Femur (tissue), 1 donor: ENCODE measurements around the gene FNDC4.
"Not testable (repeated sequence)": the region's sequence is repeated elsewhere in the genome, so short reads cannot be mapped to it uniquely, and the experiment has no call there.

ENCODE experiments used
- DNase-seq: peaks from one replicate; pipeline ENCODE4 v3.0.0-alpha.2; 2017

FNDC4 gene, protein sequence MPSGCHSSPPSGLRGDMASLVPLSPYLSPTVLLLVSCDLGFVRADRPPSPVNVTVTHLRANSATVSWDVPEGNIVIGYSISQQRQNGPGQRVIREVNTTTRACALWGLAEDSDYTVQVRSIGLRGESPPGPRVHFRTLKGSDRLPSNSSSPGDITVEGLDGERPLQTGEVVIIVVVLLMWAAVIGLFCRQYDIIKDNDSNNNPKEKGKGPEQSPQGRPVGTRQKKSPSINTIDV

DNA sequence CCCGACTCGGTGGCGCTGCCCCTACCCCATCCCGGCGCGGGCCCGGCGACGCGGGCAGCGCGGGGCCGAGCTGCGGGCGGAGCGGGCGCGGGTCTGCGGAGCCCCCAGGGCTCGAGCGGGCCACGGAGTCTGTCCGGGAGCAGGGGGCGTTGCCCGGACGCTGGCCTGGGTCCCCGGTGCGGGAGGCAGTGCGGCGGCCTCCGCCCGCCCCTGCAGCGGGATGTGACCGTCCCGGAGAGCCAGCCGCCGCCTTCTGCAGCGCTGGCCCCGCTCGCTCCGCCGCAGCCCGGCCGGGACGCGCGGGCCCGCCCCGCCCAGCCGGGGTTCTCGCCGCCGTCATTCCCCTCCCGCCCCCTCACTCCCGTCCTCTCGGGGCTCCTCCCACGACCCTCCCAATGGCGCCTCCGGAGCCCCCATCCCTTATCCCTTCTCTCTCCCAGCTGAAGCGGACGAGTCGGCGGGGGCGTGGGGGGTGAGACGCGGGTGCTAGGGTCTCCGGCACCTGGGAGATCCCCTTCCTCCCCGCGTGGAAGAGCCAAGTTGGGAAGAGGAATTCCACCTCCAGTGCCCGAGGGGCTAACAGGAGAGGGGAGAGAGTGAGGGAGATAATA is at the start of gene FNDC4:
FNDC4 (minus strand) TSS at position 257 of the 611 bp plus-strand sequence. CDS start 521 bp downstream, outside the sequence.
- DNase-seq = peak; percentile 62

DNA sequence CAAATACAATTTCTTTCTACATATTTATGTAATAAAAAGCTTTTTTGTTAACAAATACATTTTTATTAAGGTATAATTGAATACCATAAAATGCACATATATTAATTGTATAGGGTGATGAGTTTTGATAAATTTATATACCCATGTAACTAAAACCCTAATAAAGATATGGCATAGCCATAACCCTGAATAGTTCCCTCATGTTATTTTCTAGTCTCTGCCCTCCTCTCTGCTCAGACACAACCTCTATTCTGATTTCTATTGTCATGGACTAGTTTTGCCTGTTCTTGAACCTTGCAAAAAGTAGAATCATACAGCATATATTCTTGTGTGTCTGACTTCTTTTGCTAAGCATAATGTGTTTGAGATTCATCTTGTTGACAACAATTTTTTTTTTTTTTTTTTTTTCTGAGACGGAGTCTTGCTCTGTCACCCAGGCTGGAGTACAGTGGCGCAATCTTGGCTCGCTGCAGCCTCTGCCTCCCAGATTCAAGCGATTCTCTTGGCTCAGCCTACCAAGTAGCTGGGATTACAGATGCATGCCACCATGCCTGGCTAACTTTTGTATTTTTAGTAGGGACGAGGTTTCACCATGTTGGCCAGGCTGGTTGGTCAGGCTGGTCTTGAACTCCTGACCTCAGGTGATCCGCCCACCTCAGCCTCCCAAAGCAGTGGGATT is 49.3 kb upstream of the FNDC4 start:
- no peak for DNase-seq

DNA sequence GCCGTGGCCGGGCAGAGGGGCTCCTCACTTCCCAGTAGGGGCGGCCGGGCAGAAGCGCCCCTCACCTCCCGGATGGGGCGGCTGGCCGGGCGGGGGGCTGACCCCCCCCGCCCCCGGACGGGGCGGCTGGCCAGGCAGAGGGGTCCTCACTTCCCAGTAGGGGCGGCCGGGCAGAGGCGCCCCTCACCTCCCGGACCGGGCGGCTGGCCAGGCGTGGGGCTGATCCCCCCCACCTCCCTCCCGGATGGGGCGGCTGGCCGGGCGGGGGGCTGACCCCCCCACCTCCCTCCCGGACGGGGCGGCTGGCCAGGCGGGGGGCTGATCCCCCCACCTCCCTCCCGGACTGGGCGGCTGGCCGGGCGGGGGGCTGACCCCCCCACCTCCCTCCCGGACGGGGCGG is 44.6 kb upstream of the FNDC4 start:
- not testable (repeated sequence) for DNase-seq

DNA sequence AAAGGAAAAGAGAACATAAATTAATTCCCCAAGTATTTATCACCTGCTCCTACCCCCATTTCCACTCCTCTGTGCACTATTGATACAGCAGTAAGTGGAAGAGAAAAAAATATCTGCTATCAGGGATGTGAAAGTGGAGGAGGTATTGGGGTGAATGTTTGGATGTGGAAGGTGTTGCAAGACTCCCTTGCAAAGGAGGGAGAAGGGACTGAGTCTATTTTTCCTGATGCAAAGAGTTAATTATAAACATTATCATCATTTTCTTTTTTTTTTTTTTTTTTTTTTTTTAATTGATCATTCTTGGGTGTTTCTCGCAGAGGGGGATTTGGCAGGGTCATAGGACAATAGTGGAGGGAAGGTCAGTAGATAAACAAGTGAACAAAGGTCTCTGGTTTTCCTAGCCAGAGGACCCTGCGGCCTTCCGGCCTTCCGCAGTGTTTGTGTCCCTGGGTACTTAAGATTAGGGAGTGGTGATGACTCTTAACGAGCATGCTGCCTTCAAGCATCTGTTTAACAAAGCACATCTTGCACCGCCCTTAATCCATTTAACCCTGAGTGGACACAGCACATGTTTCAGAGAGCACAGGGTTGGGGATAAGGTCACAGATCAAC is 43.9 kb upstream of the FNDC4 start:
- not testable (repeated sequence) for DNase-seq

DNA sequence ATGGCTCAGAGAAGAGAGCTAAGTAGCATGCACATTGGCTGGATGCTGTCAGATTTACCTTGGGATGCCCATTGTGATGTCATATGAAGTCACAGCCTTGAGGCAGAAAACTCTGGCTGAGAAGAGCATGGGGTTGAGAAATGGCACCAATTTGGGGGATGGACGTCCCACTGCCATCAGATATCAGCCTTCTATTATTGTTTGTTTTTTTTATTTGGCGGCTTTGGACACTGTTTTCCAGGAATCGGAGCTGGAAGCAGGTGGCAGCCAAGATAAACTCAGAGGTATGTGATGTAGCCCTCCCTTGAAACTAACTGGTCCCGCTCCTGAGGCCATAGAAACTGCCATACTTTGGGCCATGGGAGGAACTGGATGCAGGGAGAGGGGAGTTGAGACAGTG is 42.3 kb upstream of the FNDC4 start:
- no peak for DNase-seq

DNA sequence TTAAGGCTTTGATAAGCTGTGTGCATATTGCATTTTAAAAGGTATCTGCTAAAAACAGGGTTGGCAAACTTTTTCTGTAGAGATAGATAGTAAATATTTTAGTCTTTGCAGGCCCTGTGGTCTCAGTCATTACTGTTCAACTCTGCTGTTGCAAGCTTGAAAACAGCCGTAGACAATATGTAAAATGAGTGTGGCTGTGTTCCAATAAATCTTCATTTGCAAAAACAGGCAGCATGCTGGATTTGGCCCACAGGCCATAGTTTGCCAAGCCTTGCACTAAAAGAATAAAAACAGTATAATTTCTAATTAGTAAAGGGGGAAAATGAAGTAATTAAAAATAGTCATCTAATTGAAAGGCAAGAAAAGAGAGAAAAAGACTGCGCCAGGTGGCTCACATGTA is 37.0 kb upstream of the FNDC4 start:
- DNase-seq = no peak

DNA sequence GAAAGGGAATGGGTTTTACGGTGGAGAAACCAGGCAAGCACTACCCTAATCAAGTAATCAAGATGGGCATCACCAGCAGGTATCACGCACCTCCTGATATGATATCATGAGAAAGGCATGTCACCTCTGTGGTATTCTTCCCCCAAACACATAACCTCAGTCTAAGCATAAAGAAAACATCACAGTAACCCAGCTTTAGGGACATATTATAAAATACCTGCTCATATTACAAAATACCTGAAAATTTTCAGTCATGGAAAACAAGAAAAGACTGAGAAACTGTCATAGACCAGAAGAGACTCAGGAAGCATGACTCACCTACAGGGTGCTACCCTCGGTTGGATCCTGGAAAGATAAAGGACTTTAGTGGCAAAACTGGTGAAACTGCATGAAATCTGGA is 32.2 kb upstream of the FNDC4 start:
- no peak for DNase-seq

DNA sequence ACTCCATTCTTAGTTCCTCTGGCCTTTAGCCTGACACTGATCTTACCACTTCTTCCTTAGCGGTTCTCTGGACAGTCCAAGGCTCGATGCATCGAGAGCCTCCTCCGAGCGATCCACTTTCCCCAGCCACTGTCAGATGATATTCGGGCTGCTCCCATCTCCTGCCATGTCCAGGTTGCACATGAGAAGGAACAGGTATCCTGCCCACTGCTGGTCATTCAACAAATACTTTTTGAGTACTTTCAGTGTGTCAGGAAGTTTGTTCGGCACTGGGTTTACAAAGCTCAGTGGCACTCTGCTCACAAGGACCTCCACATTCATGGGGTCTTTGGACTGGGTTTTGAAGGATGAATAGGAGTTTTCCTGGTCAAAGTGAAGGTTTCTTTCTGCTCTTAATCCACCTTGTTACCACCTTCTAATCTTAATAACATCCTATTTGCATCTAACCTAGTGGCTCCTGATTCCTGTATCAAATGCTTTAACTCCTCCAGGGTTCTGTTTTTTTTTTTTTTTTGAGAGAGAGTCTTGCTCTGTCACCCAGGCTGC is 27.5 kb upstream of the FNDC4 start:
- DNase-seq = no peak

DNA sequence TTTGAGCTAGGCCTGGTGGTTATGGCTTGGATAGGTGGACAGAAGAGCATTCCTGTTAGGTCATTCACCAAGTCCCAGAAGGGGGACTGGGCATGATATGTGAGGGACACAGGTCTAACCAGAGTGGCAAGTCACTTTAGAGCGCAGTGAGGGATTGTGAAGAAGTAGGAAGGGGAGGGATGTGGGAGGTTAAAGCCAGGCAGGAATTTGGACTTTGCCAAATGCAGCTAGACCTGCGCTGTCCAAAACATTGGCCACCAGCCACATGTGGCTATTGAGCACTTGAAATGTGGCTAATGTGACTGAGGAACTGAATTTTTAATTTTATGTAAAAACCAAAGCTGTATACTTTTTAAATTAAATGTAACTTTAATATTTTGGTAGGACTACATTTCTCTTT is 25.3 kb upstream of the FNDC4 start:
- DNase-seq = no peak

DNA sequence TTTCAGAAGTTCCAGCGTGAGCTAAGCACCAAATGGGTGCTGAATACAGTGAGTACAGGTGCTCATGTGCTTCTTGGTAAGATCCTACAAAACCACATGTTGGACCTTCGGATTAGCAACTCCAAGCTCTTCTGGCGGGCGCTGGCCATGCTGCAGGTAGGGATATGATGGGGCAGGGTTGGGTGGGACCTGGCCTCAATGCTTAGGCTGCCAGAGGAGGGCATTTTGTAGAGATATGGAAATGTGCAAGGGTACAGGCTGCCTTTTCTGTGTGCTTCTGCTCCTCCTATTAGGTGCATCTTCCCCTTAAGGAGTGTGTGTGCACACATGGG is 23.7 kb upstream of the FNDC4 start:
- no peak for DNase-seq

DNA sequence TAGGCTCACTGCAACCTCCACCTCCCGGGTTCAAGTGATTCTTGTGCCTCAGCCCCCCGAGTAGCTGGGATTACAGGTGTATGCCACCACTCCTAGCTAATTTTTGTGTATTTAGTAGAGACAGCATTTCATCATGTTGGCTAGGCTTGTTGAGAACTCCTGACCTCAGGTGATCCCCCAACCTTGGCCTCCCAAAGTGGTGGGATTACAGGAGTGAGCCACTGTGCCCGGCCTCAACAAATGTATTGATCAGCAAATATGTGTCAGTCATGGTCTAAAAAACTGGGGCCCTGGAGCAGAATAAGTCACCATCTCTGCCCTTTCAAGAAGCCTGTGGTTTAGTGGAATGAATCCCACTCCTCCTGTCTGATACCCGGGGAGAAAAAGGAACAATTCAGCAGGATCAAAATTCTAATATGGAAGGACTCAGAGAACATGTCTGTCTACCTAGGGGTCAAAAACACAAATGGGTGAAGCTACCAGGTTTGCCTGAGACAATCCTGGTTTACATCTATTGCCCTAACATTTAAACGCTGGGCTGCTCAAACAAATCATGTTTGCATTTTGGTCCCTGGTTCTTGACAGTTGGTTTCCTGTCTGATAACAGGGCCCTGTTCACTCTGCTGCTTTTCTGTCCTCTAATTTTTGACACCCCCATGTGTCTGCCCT is 23.2 kb upstream of the FNDC4 start:
- DNase-seq = no peak

DNA sequence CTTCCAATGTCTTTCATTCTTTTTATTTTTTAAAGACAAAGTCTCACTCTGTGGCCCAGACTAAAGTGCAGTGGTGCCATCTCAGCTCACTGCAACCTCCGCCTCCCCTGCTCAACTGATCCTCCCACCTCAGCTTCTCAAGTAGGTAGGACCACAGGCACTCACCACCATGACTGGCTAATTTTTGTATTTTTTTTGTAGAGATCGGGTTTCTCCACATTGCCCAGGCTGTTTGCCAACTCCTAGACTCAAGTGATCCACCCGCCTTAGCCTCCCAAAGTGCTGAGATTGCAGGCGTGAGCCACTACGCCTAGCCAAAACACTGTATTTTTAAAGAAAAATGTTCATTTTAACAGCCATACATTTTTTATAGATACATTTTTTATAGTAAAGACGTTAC is 14.3 kb upstream of the FNDC4 start:
- DNase-seq = no peak

DNA sequence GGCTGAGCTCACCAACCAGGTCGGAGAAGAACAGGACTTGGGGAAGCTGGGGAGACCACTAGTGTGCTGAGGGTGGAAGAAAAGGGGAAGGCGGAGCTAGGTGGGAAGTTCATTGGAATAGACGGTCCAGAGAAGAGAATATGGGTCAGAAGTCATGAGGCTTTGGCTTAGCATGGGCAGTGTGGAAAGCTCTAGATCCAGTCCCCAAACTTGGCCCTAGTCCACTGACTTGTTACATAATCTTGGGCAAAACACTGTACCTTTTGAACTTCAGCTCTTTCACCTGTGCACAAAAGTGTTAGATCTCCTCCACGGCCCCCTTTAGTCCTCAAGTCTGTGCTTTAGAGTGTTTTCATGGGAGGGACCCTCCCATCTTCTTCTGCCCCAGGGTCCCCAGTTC is 12.3 kb upstream of the FNDC4 start:
- no peak for DNase-seq

DNA sequence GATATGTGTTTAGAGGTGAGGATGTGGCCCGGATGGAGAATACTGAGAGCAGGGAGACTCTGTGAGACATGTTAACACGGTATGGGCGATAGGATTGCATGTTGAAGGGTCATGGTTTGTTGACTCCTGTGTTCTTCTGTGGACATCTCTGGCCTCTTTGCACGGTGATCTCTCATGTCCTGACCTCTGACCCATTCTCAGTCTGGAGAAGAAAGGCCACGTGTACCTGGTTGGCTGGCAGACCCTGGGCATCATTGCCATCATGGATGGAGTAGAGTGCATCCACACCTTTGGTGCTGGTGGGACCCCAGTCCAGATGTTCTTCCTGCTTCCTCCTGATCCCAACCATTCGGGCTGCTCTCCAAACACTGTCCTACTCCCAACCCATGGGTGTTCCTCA is 11.6 kb upstream of the FNDC4 start:
- no peak for DNase-seq

DNA sequence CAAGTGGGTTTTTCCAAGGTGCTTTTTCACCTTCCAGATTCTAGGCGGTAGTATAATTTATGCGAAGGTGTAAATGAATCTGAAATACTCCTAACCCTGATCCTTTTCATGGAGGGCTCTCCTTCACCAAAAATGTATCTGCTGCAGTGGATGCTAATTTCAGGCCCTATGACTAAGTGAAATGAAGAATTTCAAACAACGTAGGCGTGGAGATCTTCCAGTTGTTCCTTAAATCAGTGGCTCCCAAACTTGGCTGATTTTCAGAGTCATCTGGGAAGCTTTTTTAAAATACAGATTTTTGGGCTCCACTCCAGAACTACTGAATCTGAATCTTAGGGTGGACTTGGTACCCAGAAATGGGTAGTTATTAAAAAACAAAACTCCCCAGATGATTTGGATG is 7.1 kb upstream of the FNDC4 start:
- DNase-seq = no peak

DNA sequence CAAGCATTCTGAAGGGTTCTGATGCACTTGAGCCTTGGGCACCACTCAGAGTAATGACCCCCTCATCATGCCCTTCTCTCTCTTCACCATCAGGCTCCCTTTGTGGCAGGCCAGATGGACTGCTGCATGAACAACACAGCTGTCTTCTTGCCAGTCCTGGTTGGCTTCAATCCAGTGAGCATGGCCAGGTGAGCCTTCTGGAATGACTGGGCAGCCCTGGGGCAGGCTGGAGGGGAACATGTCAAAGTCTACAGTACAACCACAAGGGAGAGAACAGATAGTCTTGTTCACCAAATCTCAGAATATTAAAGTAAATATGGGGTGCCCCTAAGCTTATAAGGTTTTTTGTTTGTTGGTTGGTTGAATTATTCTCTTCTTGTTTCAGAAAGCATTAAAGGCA is 6.0 kb upstream of the FNDC4 start:
- DNase-seq = no peak

DNA sequence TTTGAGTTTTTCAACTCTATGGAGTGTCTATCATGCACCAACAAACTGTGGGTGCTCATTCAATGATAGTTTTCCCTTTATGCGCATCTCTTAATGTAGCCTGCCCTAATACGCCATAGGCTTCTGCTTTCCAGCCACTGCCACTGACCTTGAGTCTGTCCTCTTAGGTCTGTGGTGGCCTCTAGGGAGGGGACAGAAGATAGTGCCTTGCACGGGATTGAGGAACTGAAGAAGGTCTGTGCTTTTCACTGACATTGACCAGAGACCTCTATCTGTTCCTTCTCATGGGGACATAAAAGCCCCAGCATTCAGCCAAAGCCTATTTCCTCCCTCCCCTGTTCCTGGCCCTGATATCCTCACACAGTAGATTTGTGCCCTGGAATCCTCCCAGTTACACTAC is 4.0 kb upstream of the FNDC4 start:
- no peak for DNase-seq

DNA sequence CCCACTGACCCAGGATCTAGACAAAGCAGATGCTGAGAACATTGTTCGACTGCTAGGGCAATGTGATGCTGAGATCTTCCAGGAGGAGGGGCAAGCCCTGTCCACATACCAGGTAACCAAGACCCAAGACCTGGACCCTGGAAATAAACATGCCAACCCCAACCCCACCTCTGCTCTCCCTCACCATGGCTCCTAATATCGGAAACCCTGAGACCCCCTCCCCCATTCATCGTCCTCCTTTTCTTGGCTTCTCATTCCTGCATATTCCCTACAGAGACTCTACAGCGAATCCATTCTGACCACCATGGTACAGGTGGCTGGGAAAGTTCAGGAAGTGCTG is 2.3 kb upstream of the FNDC4 start:
- DNase-seq = no peak

DNA sequence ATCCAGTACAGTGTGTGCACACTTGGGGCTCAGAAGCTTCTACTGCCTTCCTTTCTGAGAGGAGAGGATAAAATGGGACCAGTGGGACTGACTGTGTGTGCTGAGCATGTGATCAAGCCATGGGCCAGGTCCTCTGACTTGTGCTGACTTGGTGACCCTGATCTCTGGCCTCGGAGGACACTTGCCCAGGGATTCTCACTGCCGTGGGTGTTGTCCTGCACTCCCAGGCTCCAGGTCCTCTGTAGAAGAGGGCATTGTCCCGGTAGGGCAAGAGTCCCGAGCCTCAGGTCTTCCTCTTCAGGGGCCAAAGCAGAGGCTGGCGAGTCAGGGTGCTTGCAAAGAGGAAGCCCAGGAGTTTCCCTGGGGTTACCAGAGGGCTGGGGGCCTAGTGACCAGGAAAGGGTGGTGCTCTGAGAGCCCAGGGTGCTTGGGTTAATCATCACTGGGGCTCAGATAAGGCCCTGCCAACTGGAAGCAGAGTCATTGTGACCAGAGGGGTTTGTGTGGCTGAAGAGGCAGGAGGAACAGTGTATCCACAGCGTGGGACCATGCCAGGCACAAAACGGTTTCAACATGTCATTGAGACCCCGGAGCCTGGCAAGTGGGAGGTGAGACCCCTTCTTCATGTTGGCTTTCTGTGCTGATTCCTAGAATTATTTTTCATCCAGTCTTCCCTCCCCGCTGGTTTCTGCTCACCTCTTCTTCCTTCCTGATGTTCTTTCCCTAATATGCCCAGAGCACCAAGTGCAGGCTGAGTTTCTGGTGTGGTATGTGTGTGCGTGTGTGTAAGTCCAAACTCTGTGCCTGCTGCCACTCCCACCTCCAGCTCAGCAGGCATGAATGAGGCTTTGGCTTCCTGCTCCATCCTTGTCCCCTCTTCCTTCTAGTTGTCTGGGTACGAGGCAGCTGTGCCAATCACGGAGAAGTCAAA is 1.6 kb upstream of the FNDC4 start, which contains the start of gene GCKR:
GCKR (plus strand) TSS at position 483 of the 931 bp plus-strand sequence; CDS start at position 549, 66 bp downstream.
- DNase-seq = no peak

DNA sequence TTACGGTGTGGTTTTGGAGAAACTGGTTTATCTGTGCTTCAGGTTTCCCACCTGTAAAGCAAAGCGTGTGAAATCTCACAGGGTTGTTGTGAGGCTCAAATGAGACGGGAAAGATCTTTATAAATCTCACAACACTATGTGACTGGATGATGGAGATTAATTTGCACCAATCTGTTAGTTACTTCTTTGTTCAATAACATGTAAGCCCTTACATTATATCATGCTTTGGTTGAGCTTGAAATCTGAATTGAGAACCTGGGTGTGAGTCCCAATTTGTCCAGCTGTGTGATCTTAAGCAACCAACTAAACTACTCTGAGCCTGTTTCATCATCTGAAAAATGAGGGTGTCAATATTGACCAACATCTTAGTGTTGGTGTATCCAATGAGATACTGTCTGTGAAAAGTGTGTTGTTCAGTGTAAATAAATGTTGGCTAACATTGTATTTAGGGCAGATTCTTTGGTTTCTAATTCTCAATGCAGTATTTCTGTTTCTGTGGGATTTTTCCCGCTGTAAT is 898 bp upstream of the FNDC4 start:
- DNase-seq = no peak

DNA sequence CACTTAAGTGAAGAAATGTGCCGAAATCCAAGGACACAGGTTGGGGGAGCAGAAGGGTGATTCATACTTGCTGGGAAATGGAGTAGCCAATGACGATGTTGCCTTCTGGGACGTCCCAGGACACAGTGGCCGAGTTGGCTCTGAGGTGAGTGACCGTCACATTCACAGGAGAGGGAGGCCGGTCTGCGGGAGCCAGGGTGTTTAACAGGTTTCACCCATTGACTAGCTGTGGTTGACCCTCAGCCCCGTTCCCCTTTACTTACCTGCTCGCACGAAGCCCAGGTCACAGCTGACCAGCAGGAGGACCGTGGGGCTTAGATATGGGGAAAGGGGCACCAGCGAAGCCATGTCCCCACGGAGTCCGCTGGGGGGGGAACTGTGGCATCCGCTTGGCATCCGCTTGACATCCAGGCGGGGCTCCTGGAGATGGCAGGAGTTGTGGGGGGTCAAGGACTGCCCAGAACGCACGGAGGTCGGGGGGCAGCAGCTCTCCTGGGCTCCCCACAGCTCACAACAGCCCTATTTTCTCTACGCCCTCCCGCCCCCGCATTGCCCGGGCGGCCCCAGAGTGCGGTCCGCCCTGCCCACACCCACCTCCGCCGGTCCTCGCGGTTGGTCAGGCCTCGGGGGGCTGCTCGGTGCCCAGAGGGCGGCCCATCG is 586 bp downstream of the FNDC4 start:
- peak; percentile 28 for DNase-seq
